Spleen (tissue), 7 donors: Measurements from ENCODE around the gene KIF25.

ENCODE experiments used
- POLR2A ChIP-seq, 3 donors: fragments of 450-650 bp; IDR thresholded peaks; one replicate each; pipeline ENCODE4 v1.5.1; 2017; ENCODE audit warnings: antibody characterized with exemption in 3 of 3, mild to moderate bottlenecking in 1 of 3
- TF ChIP-seq, protein P1 (sequence below), 11 experiments: fragments of 200-600 bp in 7 of 11; fragments of 450-650 bp in 4 of 11; sonication (generic) in 4 of 11; IDR thresholded peaks in 8 of 11; conservative IDR thresholded peaks in 3 of 11; 1 replicate in 7 of 11; 2 replicates in 4 of 11; pipeline versions ENCODE4 v1.4.0 to v1.8.0; 2016 to 2021; ENCODE audit warnings: antibody characterized with exemption in 11 of 11, inconsistent platforms in 4 of 11, mild to moderate bottlenecking in 1 of 11
- donor health status: DM: no; HTN: no; CAD: no; lungs with moderate emphysema.
- donor health status: DM: no; HTN: no; CAD: no.
- donor health status: DM: no; HTN: no; CAD: no.

DNA sequence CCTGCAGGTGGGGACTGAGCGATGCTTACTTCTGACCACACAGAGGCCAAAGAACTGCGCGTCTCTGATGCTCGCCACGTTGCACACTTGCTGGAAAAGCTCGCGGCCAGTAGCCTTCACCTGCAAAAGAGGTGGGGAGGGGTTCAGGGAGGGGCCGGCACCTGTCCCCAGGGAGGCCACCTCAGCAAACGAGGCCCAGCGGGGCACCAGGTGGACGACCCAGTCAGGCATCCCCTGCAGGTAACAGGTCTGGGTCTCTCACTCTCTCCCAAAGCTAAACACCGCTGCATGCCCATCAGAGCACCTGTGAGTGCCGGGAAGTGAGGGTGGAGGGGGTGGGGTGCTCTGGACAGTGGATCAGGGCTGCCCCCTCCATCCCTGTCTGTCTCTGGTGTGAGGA is 77.7 kb downstream of the KIF25 start:
- TF ChIP-seq, protein P1, sequence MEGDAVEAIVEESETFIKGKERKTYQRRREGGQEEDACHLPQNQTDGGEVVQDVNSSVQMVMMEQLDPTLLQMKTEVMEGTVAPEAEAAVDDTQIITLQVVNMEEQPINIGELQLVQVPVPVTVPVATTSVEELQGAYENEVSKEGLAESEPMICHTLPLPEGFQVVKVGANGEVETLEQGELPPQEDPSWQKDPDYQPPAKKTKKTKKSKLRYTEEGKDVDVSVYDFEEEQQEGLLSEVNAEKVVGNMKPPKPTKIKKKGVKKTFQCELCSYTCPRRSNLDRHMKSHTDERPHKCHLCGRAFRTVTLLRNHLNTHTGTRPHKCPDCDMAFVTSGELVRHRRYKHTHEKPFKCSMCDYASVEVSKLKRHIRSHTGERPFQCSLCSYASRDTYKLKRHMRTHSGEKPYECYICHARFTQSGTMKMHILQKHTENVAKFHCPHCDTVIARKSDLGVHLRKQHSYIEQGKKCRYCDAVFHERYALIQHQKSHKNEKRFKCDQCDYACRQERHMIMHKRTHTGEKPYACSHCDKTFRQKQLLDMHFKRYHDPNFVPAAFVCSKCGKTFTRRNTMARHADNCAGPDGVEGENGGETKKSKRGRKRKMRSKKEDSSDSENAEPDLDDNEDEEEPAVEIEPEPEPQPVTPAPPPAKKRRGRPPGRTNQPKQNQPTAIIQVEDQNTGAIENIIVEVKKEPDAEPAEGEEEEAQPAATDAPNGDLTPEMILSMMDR (IDR thresholded peaks at IDR 0.05 in 8 of 11, conservative IDR thresholded peaks at IDR 0.05 in 3 of 11): no peak
- no peak for TF ChIP-seq POLR2A (IDR thresholded peaks at IDR 0.05)
